ENCODE measurements around the gene DPP6. TPM values are rescaled to one million over a fixed set of nuclear protein-coding genes. Genes with fewer than 3 reads are reported as not detected.

DPP6 gene
- total and polyA plus RNA-seq, 2 of the 8 experiments (the other 6 are each of a cell fraction or from before 2014, with no cell fraction given) = 4.7 to 6.8 TPM

- CTCF ChIA-PET (ENCODE audit: partially characterized antibody) = interaction anchor here (0.6 to 1.4 kb wide), 2 partner anchors 20 to 1663 kb away, joined by 3 read pairs; no protein-coding TSS in a partner anchor
- TF ChIP-seq ASH2L (IDR thresholded peaks at IDR 0.05; ENCODE audit: low read length) (no peak), CEBPB (IDR thresholded peaks at IDR 0.05; ENCODE audit: low read depth, low read length) (no peak), TBP (IDR thresholded peaks at IDR 0.05; ENCODE audit: low read depth, low read length) (no peak)
Measured at GRCh38 chr7:154388999-154389398, 336.8 kb downstream of the DPP6 start.

More at GRCh38 chr7:154388999-154389398, 336.8 kb downstream of the DPP6 start:
- H3K4ac ChIP-seq (replicated peaks; ENCODE audit: insufficient read length, low read depth, low read length) = no peak overlapping the region
- H3K27ac ChIP-seq (ENCODE audit: low read depth, low read length) = no peak overlapping the region
- FAIRE-seq = no peak
- no peak overlapping the region for H4K91ac ChIP-seq (replicated peaks; ENCODE audit: insufficient read length, low read length)
- no peak overlapping the region for H2BK5ac ChIP-seq (ENCODE audit: low read depth, low read length)
- H3K14ac ChIP-seq (ENCODE audit: insufficient read length) = no peak overlapping the region
- H4K5ac ChIP-seq (ENCODE audit: insufficient read length, low read depth, low read length) = no peak overlapping the region
- no peak overlapping the region for H3K18ac ChIP-seq (ENCODE audit: extremely low read depth, low read length)
- H3K79me2 ChIP-seq (ENCODE audit: control insufficient read depth in 1 of 2, insufficient read depth in 2 of 2, low read length in 2 of 2) = no peaks in the 10 kb centered on the region
- no peak overlapping the region for H4K8ac ChIP-seq (ENCODE audit: extremely low read depth, insufficient read depth, low read length)
- no peaks in the 10 kb centered on the region for H3K79me1 ChIP-seq (ENCODE audit: low read depth, low read length)
- no peaks in the 10 kb centered on the region for H3K23me2 ChIP-seq (ENCODE audit: low read depth, low read length)
- H3K36me3 ChIP-seq (ENCODE audit: control insufficient read depth in 2 of 4, insufficient read depth in 4 of 4, low read length in 3 of 4) = no peaks in the 10 kb centered on the region
- H2BK120ac ChIP-seq (replicated peaks; ENCODE audit: low read depth, low read length) = no peak overlapping the region
- H3K23ac ChIP-seq (ENCODE audit: insufficient read length) = no peak overlapping the region
- WGBS, 2 experiments (ENCODE audit: extremely low coverage in 1 of 2, insufficient coverage in 1 of 2, insufficient read length in 1 of 2, insufficient replicate concordance in 2 of 2, low coverage in 1 of 2, low lambda C conversion rate in 2 of 2, missing lambda C conversion rate in 1 of 2) = 91% methylated on average over 10 of the region's 10 CpGs; no CpG with 5 or more reads in 1 of the 2 experiments
- H2BK15ac ChIP-seq (ENCODE audit: low read length) = no peak overlapping the region
- no peak overlapping the region for H2AK5ac ChIP-seq (ENCODE audit: low read depth, low read length)
- no peaks in the 10 kb centered on the region for H3K9me3 ChIP-seq (ENCODE audit: insufficient read depth in 2 of 2, low read depth in 1 of 2, low read length in 1 of 2)
- DNase-seq (ENCODE audit: low read depth in 1 of 2, low spot score in 2 of 2) = no peak
- H3K27me3 ChIP-seq (replicated peaks in 1 of 4; ENCODE audit: control insufficient read depth in 3 of 4, extremely low read depth in 1 of 4, insufficient read depth in 3 of 4, low read length in 3 of 4) = no peaks in the 10 kb centered on the region
- H2BK12ac ChIP-seq (ENCODE audit: low read depth, low read length) = no peak overlapping the region
- H3K56ac ChIP-seq (replicated peaks; ENCODE audit: insufficient read length, low read depth, low read length) = no peak overlapping the region
- H3K4me3 ChIP-seq (ENCODE audit: extremely low read depth in 1 of 4, insufficient read depth in 2 of 4, low read depth in 3 of 4, low read length in 4 of 4) = no peak overlapping the region
- POLR2A ChIA-PET (ENCODE audit: partially characterized antibody) = interaction anchor here (1.4 kb wide), 1 partner anchor 18 kb away, joined by 4 read pairs; no protein-coding TSS in a partner anchor
- peaks cover 0 to 3% (median 1%) of the 10 kb centered on the region in 4 experiments; a peak in 2 of 7 replicates for H3K4me1 ChIP-seq (replicated peaks in 1 of 4; ENCODE audit: control insufficient read depth in 3 of 4, insufficient read depth in 4 of 4, low read length in 3 of 4)
- H3K4me2 ChIP-seq (ENCODE audit: insufficient read depth in 1 of 2, low read depth in 2 of 2, low read length in 2 of 2) = no peak overlapping the region
- no peak overlapping the region for H3K9ac ChIP-seq (replicated peaks in 1 of 4; ENCODE audit: extremely low read depth in 1 of 4, low read depth in 3 of 4, low read length in 3 of 4)
- H2AFZ ChIP-seq (ENCODE audit: low read length) = no peak overlapping the region
- H4K20me1 ChIP-seq (replicated peaks in 1 of 2; ENCODE audit: control insufficient read depth in 1 of 2, insufficient read depth in 2 of 2, low read length in 2 of 2) = no peaks in the 10 kb centered on the region
- no peak overlapping the region for H2BK20ac ChIP-seq (ENCODE audit: low read length)
